ENCODE data around the gene EFCC1. TPM values are rescaled to one million over a fixed set of nuclear protein-coding genes. Genes with fewer than 3 reads are reported as not detected.

Gene EFCC1
- total RNA-seq, 1 donor, result not detected

- H3K9me3 ChIP-seq (ENCODE audit: low read depth, low read length), result no peaks in the 10 kb centered on the region
- H3K4me2 ChIP-seq (ENCODE audit: insufficient read depth, low read length), result peak overlapping the region; percentile 50
- H3K4me1 ChIP-seq (ENCODE audit: insufficient read depth, low read length), result no peaks in the 10 kb centered on the region
- no peak for TF ChIP-seq CTCF (IDR thresholded peaks at IDR 0.05; ENCODE audit: extremely low read depth, low read depth, low read length)
- peaks cover 45% of the 10 kb centered on the region for H3K27me3 ChIP-seq (ENCODE audit: insufficient read depth, low read length)
- DNase-seq (ENCODE audit: insufficient read length, low spot score, missing footprints), result no peak
- no peaks in the 10 kb centered on the region for H3K79me2 ChIP-seq (ENCODE audit: insufficient read depth, low read length)
- no peaks in the 10 kb centered on the region for H3K36me3 ChIP-seq (ENCODE audit: insufficient read depth, low read length)
- H4K20me1 ChIP-seq (ENCODE audit: insufficient read depth, low read length), result no peaks in the 10 kb centered on the region
- H3K4me3 ChIP-seq (ENCODE audit: insufficient read depth, low read length), result peak overlapping the region; percentile 39
- peak overlapping the region; percentile 41 for H2AFZ ChIP-seq (ENCODE audit: low read length)
- no peak overlapping the region for H3K27ac ChIP-seq (ENCODE audit: low read depth, low read length)
These were observed 26.4 kb downstream of the EFCC1 start for GRCh38 chr3:129027544-129027880.

- Histone ChIP-seq H3K79me2 (ENCODE audit: insufficient read depth, low read length) (no peaks in the 10 kb centered on the region), H3K36me3 (ENCODE audit: insufficient read depth, low read length) (no peaks in the 10 kb centered on the region), H4K20me1 (ENCODE audit: insufficient read depth, low read length) (no peaks in the 10 kb centered on the region), H3K27ac (ENCODE audit: low read depth, low read length) (no peak overlapping the region), H3K4me1 (ENCODE audit: insufficient read depth, low read length) (no peaks in the 10 kb centered on the region), H3K9me3 (ENCODE audit: low read depth, low read length) (no peaks in the 10 kb centered on the region), H3K4me2 (ENCODE audit: insufficient read depth, low read length) (no peak overlapping the region), H3K27me3 (ENCODE audit: insufficient read depth, low read length) (peaks cover 34% of the 10 kb centered on the region), H2AFZ (ENCODE audit: low read length) (no peak overlapping the region), H3K4me3 (ENCODE audit: insufficient read depth, low read length) (no peak overlapping the region)
- DNase-seq (ENCODE audit: insufficient read length, low spot score, missing footprints), result peak; percentile 66
- no peak for TF ChIP-seq CTCF (IDR thresholded peaks at IDR 0.05; ENCODE audit: extremely low read depth, low read depth, low read length)
These were observed 27.8 kb downstream of the EFCC1 start for GRCh38 chr3:129028866-129029265.

- TF ChIP-seq CTCF (IDR thresholded peaks at IDR 0.05; ENCODE audit: extremely low read depth, low read depth, low read length), result no peak
- Histone ChIP-seq H3K4me2 (ENCODE audit: insufficient read depth, low read length) (no peak overlapping the region), H3K27ac (ENCODE audit: low read depth, low read length) (no peak overlapping the region), H2AFZ (ENCODE audit: low read length) (no peak overlapping the region), H3K27me3 (ENCODE audit: insufficient read depth, low read length) (peaks cover 20% of the 10 kb centered on the region), H3K4me1 (ENCODE audit: insufficient read depth, low read length) (no peaks in the 10 kb centered on the region), H3K36me3 (ENCODE audit: insufficient read depth, low read length) (no peaks in the 10 kb centered on the region), H4K20me1 (ENCODE audit: insufficient read depth, low read length) (no peaks in the 10 kb centered on the region), H3K79me2 (ENCODE audit: insufficient read depth, low read length) (no peaks in the 10 kb centered on the region), H3K9me3 (ENCODE audit: low read depth, low read length) (no peaks in the 10 kb centered on the region), H3K4me3 (ENCODE audit: insufficient read depth, low read length) (no peak overlapping the region)
- DNase-seq (ENCODE audit: insufficient read length, low spot score, missing footprints), result peak; percentile 47
These were observed 29.5 kb downstream of the EFCC1 start for GRCh38 chr3:129030611-129031010.

- Histone ChIP-seq H3K36me3 (ENCODE audit: insufficient read depth, low read length) (no peaks in the 10 kb centered on the region), H3K4me3 (ENCODE audit: insufficient read depth, low read length) (no peak overlapping the region), H3K79me2 (ENCODE audit: insufficient read depth, low read length) (no peaks in the 10 kb centered on the region), H3K27ac (ENCODE audit: low read depth, low read length) (no peak overlapping the region), H4K20me1 (ENCODE audit: insufficient read depth, low read length) (no peaks in the 10 kb centered on the region), H3K4me2 (ENCODE audit: insufficient read depth, low read length) (no peak overlapping the region), H3K9me3 (ENCODE audit: low read depth, low read length) (no peaks in the 10 kb centered on the region), H3K27me3 (ENCODE audit: insufficient read depth, low read length) (peaks cover 10% of the 10 kb centered on the region), H2AFZ (ENCODE audit: low read length) (no peak overlapping the region), H3K4me1 (ENCODE audit: insufficient read depth, low read length) (no peaks in the 10 kb centered on the region)
- peak; percentile 47 for DNase-seq (ENCODE audit: insufficient read length, low spot score, missing footprints)
- no peak for TF ChIP-seq CTCF (IDR thresholded peaks at IDR 0.05; ENCODE audit: extremely low read depth, low read depth, low read length)
These were observed 30.5 kb downstream of the EFCC1 start for GRCh38 chr3:129031476-129032215.
